ENCODE results near the gene CDCP1.
"Not testable (repeated sequence)": the region's sequence is repeated elsewhere in the genome, so short reads cannot be mapped to it uniquely, and the experiment has no call there.

CDCP1 gene

DNA sequence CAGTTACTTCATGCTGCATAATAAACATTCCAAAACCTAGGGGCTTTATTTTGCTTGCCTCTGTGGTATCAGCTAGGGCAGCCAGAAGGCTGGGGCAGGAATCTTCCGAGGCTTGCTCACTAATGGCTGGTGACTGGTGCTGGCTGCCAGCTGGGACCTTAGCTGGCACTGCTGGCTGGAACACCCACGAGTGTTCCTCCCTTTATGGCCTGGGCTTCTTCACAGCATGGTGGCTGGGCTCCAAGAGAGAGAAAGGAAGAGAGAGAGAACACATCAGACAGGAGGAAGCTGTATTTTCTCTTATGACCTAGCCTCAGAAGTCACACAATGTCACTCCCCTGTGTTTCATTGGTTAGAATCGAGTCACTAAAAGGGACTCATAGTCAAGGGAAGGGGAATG is 23.9 kb upstream of the CDCP1 start:
- no peak for DNase-seq (ENCODE audit: low read depth)

DNA sequence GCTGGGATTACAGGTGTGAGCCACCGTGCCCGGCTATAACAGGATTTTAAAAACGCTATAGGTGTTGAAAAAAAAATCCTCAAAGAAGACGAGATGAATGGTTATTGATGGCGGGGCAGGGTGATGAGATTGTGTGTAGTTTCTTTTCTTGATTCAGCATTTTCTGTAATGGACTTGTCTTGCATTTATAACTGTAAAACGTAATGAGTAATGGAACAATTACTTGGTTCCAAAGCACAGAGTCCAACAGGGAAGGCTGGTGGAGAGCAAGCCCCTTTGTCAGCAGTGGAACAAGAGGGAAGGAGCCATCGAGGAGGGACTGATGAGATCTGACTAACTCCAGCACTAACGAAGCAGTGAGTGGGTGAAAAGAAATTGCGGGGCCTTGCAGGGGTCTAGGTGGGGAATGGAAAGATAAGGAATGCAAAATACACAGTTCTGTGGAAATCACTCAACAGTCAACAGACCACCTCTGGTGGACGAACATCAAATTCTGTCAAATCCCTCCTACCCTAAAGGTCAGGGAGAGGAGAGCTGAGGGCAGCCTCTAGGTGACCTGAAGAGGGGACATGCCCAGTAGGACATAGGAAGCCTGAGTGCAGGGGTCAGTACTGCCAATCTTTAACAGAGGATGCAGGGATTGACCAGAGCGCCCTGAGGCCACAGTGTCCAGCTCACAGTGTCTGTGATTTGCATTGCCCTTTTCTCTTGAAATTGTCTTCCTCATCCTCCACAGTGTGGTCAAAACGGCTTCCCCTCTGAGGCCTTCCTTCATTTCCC is 23.1 kb upstream of the CDCP1 start:
- DNase-seq (ENCODE audit: low read depth) = no peak

DNA sequence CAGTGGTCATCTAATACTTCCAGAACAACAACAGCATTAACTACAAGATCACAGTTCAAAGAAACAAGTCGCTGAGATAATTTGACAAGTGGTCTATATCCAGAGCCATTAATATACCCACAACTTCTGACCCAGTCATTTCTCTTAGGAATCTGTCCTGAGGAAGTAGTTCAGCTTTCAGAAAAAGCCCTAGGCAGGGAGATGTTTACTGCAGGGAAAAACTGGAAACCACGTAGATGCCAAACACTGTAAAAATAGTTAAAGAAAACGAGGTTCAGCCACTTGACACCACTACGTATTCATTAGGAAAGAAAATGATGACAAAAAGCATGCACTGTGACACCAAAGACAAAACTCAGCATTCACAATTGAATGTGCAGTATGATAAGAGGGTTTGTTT is 22.3 kb upstream of the CDCP1 start:
- no peak for DNase-seq (ENCODE audit: low read depth)

DNA sequence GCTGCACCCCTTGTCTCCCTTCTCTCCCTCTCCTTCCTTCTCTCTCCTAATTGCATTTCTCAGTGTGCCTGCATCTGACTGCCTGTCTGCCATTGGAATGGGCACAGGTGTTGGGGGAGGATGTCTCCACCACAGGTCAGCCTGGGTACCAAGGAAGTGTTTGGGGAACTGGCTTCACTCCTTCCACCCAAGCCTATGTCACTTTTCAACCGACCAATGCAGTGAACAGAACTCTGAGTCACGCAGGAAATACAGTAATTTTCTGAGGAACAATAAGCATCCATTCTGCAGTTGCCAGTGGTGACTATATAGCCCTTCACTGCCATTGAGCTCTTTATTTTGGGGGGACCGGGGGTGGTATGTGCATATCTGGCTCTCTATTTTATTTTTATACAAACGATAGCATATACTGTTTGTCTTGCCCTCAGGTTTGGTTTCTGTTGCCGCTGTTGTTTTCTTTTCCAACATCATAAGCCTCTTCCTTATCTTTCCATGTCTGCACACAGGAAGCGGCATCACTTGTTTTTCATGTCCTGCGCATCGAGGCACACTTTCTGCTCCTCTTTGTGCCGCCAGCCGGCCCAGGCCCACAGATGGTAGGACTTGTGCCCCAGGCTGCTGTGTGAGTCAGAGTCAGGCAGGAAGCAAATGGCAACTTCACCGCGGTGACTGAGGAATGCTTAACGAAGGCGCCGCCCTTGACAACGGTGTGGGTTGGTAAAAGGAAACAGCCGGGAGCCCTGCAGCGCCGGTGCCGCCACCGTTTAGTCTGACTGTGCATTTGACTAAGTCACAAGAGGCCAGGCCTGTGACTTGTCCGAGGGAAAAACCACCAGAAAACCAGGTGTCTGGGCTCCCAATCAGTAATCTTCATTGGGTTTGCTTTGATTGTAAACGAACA is 21.1 kb upstream of the CDCP1 start:
- DNase-seq (ENCODE audit: low read depth) = peak; percentile 89

DNA sequence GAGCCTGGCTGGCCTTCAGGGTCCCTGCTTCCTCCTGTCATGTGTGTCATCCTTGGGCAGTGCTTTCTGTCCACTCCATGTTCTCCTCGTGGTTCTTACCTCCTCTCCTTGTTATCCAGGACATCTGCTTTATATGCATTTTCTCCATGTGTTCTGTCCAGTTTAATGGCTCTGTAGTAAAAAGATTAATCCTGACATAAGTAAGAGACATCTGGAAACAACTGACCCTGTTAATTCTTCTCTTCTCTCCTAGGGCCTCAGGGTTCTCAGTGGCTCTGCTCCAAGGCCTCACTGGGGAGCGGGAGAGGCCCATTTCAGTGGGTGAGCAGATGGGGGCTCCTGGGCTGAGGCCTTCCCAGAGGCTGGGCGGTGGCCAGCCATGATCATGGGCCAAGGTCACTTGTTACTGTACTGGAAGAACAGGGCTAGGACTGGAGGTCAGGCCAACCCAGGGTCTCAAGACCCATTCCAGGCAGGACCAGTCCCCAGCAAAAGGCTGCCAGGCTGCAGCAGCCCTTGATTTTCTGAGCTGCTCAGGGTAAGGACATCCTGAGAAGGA is 20.2 kb upstream of the CDCP1 start:
- DNase-seq (ENCODE audit: low read depth) = no peak

DNA sequence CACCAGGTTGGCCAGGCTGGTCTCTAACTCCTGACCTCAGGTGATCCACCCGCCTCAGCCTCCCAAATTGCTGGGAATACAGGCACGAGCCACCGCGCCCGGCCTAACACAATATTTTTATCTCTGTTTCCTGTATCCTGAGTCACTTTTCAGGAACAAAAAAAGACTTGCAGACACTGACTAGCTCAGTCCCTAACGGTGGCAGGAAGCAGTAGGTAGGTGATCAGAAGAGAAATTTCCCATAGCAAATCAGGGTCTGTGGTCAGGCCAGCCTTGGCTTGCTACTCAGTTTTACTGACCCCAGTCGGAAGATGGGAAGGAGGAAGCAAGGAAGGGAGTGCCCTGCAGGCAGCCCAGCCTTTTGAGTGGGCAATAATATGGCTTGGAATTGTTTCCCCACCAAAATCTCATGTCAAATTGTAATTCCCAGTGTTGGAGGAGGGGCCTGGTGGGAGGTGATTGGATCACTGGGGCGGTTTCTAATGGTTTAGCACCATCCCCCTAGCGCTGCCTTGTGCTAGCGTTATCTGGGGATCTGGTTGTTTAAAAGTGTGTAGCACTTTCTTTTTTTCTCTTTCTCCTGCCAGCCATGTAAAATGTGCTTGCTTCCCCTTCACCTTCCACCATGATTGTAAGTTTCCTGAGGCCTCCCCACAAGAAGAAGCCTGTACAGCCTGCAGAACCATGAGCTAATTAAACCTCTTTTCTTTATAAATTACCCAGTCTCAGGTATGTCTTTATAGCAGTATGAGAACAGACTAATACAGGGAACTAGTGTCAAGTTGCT is 19.5 kb upstream of the CDCP1 start:
- DNase-seq (ENCODE audit: low read depth) = no peak

DNA sequence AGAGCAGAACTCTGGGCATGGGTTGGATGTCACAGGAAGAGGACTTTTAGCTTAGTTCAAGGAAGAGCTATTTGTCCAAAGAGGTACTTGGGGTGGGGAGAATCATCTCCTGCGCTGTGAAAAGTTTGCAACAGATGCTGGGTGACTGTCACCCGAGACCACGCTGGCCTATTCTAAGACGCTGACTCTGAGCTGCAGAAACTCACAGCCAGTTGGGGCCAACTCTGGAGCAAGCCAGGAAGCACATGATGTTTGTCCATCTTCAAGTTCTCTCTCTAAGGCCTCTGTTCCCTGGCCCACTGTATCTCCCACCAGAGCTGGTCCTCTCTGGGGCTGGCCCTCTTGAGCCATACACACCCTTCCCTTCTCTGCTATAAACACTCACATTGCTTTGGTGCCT is 17.9 kb upstream of the CDCP1 start:
- DNase-seq (ENCODE audit: low read depth) = no peak

DNA sequence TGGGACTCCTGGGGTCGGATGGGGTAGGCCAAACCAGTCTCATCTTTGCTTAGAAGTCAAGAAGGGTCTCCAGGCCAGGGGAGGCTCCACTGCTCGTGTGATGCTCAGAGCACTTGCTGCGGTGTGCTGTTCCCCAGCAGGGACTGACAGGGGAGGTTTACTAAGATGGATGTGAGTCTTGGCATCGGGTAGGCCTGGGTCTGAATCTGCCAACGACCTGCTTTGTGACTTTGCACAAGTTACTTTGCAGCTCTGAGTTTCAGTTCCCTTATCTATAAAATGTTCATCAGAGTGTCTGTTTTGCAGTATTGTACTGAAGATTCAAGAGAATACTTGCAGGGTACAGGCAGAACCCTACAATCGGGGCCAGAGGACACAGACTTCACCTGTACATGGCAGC is 17.3 kb upstream of the CDCP1 start:
- no peak for DNase-seq (ENCODE audit: low read depth)

DNA sequence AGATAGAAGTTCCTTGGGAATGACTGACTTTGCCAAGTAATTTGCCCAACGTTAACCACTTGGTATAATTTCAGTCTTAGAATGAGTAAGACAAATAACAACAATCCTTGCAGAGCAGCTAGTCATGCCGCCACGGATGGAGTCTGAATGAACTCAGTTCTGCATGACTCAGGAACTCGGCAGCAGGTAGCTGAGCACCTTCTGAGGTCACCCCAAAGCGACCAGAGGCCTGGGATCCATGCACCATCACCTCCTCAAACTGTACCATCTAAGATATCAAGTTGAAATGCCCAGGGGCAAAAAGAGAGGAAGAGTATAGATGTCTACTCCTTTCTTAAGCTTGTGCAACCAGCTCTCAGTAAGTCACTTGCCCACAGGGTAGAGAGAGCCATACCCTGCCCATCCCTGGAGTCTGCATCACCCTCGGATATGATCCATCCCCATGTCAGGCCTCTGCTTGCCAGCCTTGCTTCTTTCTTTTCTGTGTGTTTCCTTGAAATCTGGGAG is 8.5 kb upstream of the CDCP1 start:
- peak; percentile 63 for DNase-seq (ENCODE audit: low read depth)

DNA sequence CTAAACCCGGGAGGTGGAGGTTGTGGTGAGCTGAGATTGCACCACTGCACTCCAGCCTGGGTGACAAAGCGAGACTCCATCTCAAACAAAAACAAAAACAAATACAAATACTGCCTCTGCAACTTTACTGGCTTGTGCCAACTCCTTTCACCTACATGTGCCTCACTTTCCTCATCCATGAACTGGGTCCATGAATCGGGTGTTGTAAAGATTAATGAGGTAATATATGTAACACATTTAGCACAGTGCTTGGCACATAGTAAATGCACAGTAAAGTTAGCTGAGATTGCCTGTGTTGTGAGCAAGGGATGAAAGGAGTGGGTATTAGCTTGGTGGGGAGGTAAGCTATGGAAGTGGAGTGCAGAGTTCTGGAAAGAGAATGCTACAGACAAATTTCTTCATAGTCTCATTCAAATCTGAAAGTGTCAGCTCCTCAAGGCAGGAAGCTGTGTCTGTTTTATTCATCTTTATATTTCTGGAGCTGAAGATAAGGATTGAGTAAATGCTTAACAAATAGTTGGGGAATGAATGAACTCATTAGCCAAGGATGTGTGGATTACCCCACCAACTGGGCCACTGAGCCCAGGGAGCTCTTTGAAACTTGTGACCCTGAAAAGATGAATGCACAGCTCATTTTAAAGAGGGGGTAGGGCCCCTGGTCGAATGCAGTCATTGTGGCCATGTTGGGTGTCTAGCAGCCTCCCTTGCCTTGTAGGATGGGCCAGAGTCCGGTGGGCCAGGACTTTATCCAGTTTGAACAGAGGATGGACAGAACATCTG is 7.7 kb upstream of the CDCP1 start:
- DNase-seq (ENCODE audit: low read depth) = no peak

DNA sequence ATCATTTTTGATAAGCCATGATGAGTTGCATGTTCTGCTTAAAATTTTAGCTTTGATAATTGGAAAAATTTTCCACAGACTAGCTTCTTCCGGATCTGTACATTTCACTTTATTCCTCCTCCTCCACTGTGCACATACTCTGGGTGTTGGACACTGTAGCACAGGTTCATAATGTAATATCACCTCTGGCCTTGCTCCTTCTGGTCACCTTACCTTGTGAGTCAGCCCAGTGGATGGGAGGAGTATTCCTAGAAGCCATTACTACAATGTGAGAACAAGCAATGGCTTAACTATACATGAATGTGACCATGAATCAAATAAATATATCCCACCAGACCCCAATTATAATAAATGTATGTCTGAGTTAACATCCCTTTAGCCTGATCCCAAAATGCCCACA is 6.1 kb upstream of the CDCP1 start:
- no peak for DNase-seq (ENCODE audit: low read depth)

DNA sequence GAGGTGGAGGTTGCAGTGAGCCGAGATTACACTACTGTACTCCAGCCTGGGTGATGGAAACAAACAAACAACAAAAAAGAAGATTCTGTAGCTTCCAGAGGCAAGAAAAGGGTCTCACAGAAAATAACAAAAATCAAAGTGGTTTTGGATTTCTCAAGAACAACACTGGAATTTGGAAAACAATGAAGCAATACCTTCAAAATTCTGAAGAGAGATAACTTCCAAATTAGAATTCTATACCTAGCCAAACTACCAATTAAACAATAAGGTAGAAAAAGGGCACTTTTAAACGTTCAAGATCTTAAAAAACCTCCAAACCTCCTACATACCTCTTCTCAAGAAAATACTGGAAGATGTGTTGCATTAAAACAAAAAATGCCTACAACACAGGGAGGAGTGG is 4.9 kb upstream of the CDCP1 start:
- no peak for DNase-seq (ENCODE audit: low read depth)

DNA sequence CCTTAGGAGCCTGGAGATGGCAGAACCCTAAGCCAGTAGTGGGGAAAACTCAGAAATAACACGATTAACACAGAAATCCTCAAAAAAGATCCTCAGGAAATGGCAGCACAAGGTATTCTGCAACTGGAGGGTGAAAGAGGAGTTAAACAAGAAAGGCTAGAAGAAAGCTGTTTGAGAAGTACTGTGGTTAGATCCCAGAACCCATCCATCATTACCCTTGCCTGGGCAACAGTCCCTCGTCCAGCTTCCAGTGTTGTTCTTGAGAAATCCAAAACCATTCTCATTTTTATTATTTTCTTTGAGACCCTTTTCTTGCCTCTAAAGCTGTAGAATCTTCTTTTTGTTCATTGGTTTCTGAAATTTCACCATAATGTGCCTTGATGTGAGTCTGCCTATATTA is 2.7 kb upstream of the CDCP1 start:
- DNase-seq (ENCODE audit: low read depth) = no peak

DNA sequence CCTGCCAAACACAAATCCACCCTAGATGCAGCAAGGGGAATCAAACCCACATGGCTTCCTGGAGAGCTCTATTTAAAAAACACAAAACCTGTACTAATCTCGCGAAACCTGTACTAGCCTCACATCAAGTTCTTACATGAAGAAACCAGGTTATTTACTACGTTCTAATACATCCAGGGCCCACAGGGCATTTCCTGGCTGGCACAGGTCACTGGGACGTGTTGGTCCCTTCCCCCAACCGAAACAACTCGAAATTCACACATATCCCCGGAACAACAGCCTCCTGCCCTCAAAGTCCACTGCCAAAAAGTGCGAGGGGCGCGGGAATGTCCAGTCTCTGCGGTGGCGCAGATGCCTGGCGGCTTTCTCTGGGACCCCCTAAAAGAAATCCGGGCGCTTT is 955 bp downstream of the CDCP1 start:
- DNase-seq (ENCODE audit: low read depth) = no peak

DNA sequence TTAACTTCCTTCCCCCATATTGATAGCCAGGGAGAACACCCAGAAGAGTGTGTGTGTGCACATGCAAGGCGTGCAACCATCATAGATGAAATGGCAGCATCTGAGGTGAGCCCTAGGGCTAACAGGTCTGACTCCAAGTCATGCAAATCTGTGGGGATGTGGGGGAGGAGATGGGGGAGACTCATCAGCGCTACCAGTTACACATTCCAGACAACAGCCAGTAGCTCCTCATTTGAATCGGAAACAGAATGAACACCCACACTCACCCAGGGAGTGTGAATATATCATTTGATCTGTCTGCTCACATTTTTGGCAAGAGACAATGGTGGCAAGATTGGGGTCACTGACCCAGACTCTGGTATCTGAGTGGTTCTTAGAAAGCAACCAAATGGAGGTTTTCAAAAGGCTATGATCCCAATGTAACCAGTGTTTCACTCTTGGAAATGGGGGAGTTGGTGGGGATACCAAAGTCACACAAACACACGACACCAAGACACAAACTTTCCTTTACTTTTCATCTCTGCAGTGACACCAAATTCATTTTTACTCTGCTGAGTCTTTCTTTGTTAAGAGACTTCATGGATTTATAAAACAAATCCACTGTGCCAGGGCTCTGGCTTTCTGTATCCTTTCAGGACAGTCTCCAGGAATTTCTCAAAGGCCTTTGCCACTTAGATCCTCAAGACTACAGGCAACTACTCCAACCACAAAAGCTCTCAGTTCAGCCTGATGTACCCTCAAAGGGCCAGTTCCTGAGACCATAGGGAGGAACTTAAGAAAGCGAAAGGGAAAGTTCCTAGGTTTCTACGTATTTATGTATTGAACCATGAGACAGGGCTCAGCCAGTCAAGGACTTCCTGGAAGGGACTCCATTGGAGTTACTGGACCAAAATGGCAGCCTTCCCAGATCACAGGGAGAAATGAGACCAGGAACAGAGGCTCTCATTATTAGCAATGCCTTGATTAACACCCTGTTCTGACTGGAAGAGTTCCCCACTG is 2.2 kb downstream of the CDCP1 start:
- DNase-seq (ENCODE audit: low read depth) = no peak

DNA sequence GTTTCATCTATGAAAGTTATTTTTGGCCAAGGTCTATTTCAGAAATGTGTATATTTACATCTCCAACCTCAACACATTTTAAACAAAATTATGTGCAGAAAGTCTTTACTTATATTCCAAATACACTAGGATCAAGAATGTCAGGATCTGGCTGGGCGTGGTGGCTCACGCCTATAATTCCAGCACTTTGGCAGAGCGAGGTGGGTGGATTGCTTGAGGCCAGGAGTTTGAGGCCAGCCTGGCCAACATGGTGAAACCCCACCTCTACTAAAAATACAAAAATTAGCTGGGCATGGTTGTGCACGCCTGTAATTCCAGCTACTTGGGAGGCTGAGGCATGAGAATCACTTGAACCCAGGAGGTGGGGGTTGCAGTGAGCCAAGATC is 5.4 kb downstream of the CDCP1 start:
- not testable (repeated sequence) for DNase-seq (ENCODE audit: low read depth)

DNA sequence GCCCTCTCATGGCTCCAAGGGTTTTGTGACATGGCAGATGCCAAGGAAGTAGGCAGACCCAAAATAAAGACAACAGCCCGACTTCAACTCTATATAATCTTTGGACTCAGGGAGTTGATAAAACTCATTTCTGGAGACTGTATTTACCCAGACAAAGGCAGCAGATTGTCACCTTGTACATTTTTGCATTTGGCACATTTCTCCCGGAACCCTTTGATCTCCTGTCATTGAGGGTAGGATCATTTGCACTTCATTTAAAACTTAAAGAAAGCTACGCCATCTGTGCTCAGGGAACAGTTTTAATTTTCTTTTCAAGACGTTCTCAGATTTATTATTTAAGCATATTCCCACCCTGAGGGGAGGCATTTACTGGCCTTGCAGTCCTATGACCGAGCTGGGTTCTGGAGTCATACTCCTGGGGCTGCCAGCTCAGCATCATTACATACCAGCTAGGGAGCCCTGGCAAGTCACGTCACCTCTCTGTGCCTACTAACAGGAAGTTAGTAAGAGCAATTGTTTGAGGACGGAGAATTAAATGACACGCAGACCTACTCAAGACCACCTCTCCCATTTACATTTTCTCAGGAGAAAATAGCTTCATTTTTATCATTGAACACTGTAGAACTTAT is 5.9 kb downstream of the CDCP1 start:
- DNase-seq (ENCODE audit: low read depth) = no peak

DNA sequence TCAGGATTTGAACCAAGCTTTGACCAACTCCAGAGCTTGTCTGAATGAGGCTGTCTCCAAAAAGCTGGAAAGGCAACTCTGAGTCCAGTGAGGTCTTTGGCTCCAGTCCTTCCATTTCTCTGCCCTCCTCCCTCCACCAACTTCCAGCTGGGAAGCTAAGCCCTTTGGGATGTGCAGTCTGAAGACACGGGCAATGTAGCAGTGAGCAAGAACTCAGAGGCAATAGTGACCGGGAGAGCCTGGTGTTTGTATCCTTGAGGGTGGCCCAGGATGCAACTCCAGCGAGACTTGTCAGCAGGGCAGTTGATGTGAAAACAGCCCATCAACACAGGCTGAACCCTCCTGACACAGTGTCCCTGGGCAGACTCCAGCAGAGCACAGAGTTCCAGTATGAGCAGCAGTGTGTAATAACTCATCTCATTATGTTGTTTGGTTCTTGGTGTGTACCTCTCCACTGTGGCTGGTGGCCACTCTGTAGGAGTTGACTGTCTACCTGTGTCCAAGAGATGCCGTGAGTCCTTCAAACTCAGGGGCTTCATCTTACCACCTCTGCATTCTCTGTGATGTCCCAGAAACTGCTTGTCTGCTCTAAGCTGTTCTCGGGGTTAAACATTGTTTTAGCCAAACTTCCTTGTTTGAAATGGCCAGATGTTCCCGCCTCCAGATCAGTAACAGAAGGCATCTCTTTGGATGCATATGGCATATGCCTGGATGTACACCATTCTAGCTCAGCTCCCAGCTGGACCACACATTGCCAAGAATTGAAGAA is 6.6 kb downstream of the CDCP1 start:
- DNase-seq (ENCODE audit: low read depth) = no peak

DNA sequence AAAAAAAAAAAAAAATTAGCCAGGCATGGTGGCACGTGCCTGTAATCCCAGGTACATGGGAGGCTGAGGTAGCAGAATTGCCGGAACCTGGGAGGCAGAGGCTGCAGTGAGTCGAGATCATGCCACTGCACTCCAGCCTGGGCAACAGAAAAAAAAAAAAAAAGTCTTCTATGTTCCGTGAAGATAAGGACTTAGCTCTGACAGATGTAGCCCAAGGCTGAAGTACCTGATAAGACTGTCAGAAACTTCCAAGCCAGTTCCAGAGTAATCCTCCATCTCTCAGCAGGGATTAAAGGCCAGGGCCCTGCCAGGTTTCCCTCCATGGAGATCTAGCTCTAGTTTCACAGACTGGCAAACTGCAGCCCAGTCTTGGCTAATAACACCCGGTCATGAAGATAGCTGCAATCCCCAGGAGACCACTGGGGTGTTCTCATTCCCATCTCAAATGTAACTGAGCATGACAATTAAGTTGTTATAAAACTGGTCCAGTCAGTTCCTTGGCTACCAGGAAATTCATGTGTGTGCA is 8.5 kb downstream of the CDCP1 start:
- DNase-seq (ENCODE audit: low read depth) = no peak
